Loucy (cell line): ENCODE data around the gene EXOC2.

ENCODE experiments used
- CTCF ChIP-seq: fragments of 200-600 bp; sonication (generic); conservative IDR thresholded peaks from 2 replicates; pipeline ENCODE4 v1.5.1; 2014; ENCODE audit warnings: mild to moderate bottlenecking, antibody characterized with exemption, low read length
- EZH2phosphoT487 ChIP-seq: fragments of 200-600 bp; IDR thresholded peaks from 2 replicates; pipeline ENCODE4 v1.6.1; 2018; ENCODE audit warnings: antibody characterized with exemption, mild to moderate bottlenecking, moderate library complexity, borderline replicate concordance

DNA sequence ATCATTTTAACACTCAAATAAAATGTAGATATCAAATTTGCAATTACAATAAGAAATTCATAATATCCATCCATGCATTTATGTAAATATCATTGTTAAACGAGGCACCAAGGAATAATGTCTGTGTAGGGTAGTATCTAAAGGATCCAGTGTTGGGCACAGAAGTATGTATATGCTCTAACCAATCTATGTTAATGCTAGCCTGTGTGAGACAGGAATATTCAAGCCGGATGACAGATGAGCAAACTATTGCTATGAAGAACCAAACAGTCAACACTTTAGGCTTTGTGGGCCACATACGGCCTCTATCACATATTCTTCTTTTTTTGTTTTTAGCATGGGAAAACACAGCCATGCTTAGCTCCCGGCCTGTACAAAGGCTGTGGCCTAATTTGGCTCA, 81.0 kb downstream of the EXOC2 start:
- TF ChIP-seq CTCF = no peak
- no peak for TF ChIP-seq EZH2phosphoT487
